Activated naive CD4-positive, alpha-beta T cell treated with anti-CD3 and anti-CD28 coated beads for 36 hours (primary cell): ENCODE measurements around the gene NXPH2. TPM values are rescaled to one million over a fixed set of nuclear protein-coding genes. Genes with fewer than 3 reads are reported as not detected.

Experiments
- CTCF ChIA-PET: fragments of 350-600 bp; sonication (Branson Sonifier 250); formaldehyde crosslinking; loops from one replicate; lab custom pipeline; 2021; ENCODE audit warnings: antibody characterized with exemption; lab: Charles Lee
- DNase-seq: peaks from one replicate; pipeline ENCODE4 v3.0.0-alpha.2; 2020
- H3K27ac Mint-ChIP-seq: one replicate; pipeline ENCODE4 v1.8.0; 2021; ENCODE audit warnings: mild to moderate bottlenecking, mixed read lengths
- H3K27me3 Mint-ChIP-seq: one replicate; pipeline ENCODE4 v1.8.0; 2021; ENCODE audit warnings: low read depth, mixed read lengths
- H3K36me3 Mint-ChIP-seq: one replicate; pipeline ENCODE4 v1.8.0; 2021; ENCODE audit warnings: low read depth, mixed read lengths
- H3K4me1 Mint-ChIP-seq: one replicate; pipeline ENCODE4 v1.8.0; 2021; ENCODE audit warnings: low read depth, mixed read lengths
- H3K4me3 Mint-ChIP-seq: one replicate; pipeline ENCODE4 v1.8.0; 2021; ENCODE audit warnings: mild to moderate bottlenecking, moderate library complexity, mixed read lengths
- H3K9me3 Mint-ChIP-seq: one replicate; pipeline ENCODE4 v1.8.0; 2021; ENCODE audit warnings: mixed read lengths
- intact Hi-C: fragments of 100-400 bp; cut with micrococcal nuclease; formaldehyde crosslinking; loops from one replicate; pipeline ENCODE4 v1.15.1; 2023
- total RNA-seq, 2 experiments: library from RNA; stranded (reverse); gene quantifications; one replicate each; pipeline ENCODE4 v1.2.3, GENCODE V29; 2021

Gene NXPH2
- total RNA-seq, 2 experiments from 2014 or later: not detected

DNA sequence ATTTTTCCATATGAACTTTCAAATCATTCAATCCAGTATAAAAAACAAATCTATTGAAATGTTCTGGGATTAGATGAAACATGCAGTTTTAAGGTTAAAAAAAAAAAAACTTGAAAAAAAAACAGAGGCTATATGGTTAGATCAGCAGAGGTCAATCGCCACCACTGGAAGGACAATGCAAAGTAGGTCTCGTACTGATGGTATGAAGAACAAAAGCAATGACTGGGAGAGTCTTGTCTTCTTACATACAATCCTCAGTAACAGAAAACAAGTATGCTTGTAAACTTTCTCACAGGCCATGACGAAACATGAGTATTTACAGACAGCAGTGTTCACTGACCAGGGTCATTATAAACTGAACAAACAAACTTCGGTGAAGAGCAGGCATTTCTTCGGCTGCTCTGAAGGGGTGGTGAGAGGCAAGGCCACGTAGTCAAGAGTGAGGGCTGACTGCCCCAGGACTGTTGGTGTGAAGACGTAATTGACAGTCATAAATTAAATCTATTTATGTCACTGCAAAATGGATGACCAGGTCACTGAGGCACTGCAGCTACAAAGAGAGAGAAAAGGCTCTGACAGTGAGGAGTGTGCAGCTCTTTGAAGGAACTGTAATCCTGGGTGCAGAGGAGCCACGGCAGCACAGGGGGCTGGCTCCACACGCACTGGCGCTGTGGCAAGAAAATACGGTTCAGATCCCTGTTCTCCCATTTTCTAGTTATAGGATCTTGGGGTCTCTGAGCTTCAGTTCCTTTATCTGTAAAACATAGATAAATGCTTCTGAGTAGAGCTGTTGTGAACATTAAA, 60.0 kb downstream of the NXPH2 start:
- no peak overlapping the region for H3K27ac Mint-ChIP-seq
- no peaks in the 10 kb centered on the region for H3K4me1 Mint-ChIP-seq
- no peaks in the 10 kb centered on the region for H3K9me3 Mint-ChIP-seq
- H3K36me3 Mint-ChIP-seq: no peaks in the 10 kb centered on the region
- DNase-seq: no peak
- H3K27me3 Mint-ChIP-seq: no peaks in the 10 kb centered on the region
- no peak overlapping the region for H3K4me3 Mint-ChIP-seq
- intact Hi-C loops: no loop called here
- CTCF ChIA-PET: no interaction called here

- CTCF ChIA-PET: no interaction called here
Measured at GRCh38 chr2:138718405-138718804, 61.8 kb downstream of the NXPH2 start.

DNA sequence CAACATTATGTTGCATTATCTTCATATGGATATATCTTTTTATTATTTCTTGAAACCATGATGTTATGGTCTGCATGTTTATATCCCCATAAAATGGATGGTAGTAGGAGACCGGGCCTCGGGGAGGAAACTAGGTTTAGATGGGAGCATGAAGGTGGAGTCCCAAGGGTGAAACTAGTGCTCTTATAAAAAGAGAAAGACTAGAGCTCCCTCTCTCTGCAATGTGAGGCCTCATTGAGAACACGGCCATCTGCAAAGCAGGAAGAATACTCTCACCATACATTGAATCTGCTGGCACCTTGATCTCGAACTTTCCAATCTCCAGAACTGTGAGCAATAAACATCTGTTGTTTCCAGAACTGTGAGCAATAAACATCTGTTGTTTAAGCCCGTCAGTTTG, 64.0 kb downstream of the NXPH2 start:
- CTCF ChIA-PET: no interaction called here
- no peak for DNase-seq
- Mint-ChIP-seq H3K4me1 (no peaks in the 10 kb centered on the region), H3K27me3 (peaks cover 7% of the 10 kb centered on the region), H3K9me3 (no peaks in the 10 kb centered on the region), H3K27ac (no peak overlapping the region), H3K4me3 (no peak overlapping the region), H3K36me3 (no peaks in the 10 kb centered on the region)
- intact Hi-C loops: loop anchor here (5.0 to 10.0 kb wide), 2 partner anchors 231 to 769 kb away; no protein-coding TSS in a partner anchor

More at GRCh38 chr2:138718405-138718804, 61.8 kb downstream of the NXPH2 start:
- Mint-ChIP-seq H3K4me3 (no peak overlapping the region), H3K9me3 (no peaks in the 10 kb centered on the region), H3K27me3 (no peaks in the 10 kb centered on the region), H3K36me3 (no peaks in the 10 kb centered on the region), H3K4me1 (no peaks in the 10 kb centered on the region), H3K27ac (no peak overlapping the region)
- no peak for DNase-seq
- intact Hi-C loops: loop anchor here (5.0 to 10.0 kb wide), 2 partner anchors 234 to 771 kb away; no protein-coding TSS in a partner anchor

DNA sequence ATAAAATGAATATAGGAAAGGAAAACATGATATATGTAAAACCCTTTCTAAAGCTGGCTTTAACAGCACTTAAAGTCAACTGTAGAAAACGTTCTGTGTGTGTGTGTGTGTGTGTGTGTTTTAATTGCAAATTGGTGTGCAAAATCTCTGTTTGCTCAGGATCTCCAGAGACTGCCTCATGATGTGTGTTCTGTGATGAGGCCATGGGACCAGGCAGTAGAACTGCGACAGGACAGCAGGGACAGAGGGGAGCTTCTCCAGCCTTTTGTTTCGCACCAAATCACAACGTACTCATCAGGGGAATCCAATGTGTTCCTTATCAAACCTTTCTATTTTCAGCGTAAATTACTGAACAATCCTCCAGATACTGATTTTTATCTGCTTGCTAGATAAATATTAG, 66.7 kb downstream of the NXPH2 start:
- H3K4me1 Mint-ChIP-seq: no peaks in the 10 kb centered on the region
- H3K27ac Mint-ChIP-seq: no peak overlapping the region
- H3K4me3 Mint-ChIP-seq: no peak overlapping the region
- no peaks in the 10 kb centered on the region for H3K9me3 Mint-ChIP-seq
- H3K36me3 Mint-ChIP-seq: no peaks in the 10 kb centered on the region
- H3K27me3 Mint-ChIP-seq: peaks cover 10% of the 10 kb centered on the region
- CTCF ChIA-PET: no interaction called here
- intact Hi-C loops: loop anchor here (10.0 kb wide), 1 partner anchor 229 kb away; no protein-coding TSS in a partner anchor
- no peak for DNase-seq

GRCh38 chr2:138713069-138713496, 67.1 kb downstream of the NXPH2 start:
- no peak overlapping the region for H3K4me3 Mint-ChIP-seq
- no peaks in the 10 kb centered on the region for H3K36me3 Mint-ChIP-seq
- H3K27me3 Mint-ChIP-seq: peaks cover 10% of the 10 kb centered on the region
- DNase-seq: no peak
- no peak overlapping the region for H3K27ac Mint-ChIP-seq
- intact Hi-C loops: loop anchor here (10.0 kb wide), 1 partner anchor 228 kb away; no protein-coding TSS in a partner anchor
- H3K4me1 Mint-ChIP-seq: no peaks in the 10 kb centered on the region
- CTCF ChIA-PET: interaction anchor here (0.7 kb wide), 1 partner anchor 585 kb away, joined by 3 read pairs; no protein-coding TSS in a partner anchor
- H3K9me3 Mint-ChIP-seq: no peaks in the 10 kb centered on the region

DNA sequence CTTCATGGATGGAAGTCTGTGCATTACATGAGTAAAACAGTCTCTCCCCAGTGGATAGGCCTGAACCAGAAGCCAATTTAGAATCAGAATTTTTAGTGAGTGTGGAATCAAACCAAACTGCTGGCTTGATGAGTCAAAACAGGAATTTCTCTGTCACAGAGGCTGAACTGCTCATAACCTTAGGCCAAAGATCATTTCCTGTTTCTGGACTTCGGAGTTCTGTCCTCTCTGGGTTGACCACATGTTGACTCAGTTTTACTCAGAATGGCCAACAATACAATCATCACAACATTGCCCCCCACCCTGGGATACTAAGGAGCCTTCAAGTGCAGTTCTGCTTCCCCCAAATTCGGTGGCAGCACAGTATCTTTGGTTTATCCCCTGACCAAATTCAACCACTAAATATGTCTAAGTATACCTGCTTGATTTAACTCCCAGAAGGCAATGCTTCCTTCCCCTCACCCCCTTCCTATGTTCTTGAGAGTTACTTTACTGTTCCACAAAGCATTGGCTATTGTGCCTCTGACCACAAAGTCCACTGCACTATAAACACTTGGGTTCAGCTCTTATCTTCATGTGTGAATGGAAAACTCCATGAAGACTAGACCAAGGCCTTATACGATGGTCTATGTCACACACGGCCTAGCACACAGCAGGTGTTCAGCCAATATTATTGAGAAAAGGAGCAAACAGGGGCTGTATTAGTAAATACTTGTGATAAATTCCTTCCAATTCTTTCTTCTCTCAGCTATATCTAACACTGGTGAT, 67.8 kb downstream of the NXPH2 start:
- H3K9me3 Mint-ChIP-seq: no peaks in the 10 kb centered on the region
- CTCF ChIA-PET: interaction anchor here (0.7 kb wide), 1 partner anchor 584 kb away, joined by 3 read pairs; no protein-coding TSS in a partner anchor
- no peak overlapping the region for H3K27ac Mint-ChIP-seq
- intact Hi-C loops: loop anchor here (10.0 kb wide), 1 partner anchor 228 kb away; no protein-coding TSS in a partner anchor
- no peak overlapping the region for H3K4me3 Mint-ChIP-seq
- peaks cover 10% of the 10 kb centered on the region for H3K27me3 Mint-ChIP-seq
- no peaks in the 10 kb centered on the region for H3K4me1 Mint-ChIP-seq
- no peak for DNase-seq
- no peaks in the 10 kb centered on the region for H3K36me3 Mint-ChIP-seq

DNA sequence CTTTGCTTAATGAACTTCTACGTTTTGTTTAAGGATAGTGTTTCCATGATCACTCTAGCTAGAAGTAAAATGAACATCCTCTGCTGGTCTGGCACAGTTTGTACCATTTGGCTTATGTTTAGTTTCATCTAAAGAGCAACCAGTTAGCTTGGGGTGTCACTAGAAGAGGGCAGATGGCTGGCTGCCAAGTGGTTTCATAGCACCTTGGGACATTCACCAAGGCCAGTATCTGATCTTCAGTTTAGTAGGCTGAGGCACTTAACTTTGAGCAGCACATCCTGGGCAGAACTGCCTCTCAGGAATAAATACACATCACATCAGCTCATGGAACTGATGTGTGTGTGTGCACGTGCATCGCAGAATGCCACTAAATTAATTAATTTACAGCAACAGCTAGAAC, 68.4 kb downstream of the NXPH2 start:
- no peak overlapping the region for H3K27ac Mint-ChIP-seq
- intact Hi-C loops: loop anchor here (10.0 kb wide), 1 partner anchor 227 kb away; no protein-coding TSS in a partner anchor
- H3K36me3 Mint-ChIP-seq: no peaks in the 10 kb centered on the region
- H3K27me3 Mint-ChIP-seq: peaks cover 10% of the 10 kb centered on the region
- no peak overlapping the region for H3K4me3 Mint-ChIP-seq
- no peaks in the 10 kb centered on the region for H3K4me1 Mint-ChIP-seq
- CTCF ChIA-PET: no interaction called here
- no peaks in the 10 kb centered on the region for H3K9me3 Mint-ChIP-seq
- DNase-seq: no peak

GRCh38 chr2:138708682-138709241, 71.4 kb downstream of the NXPH2 start:
- Mint-ChIP-seq H3K27ac (no peak overlapping the region), H3K36me3 (no peaks in the 10 kb centered on the region), H3K4me1 (no peaks in the 10 kb centered on the region), H3K27me3 (peaks cover 10% of the 10 kb centered on the region), H3K9me3 (no peaks in the 10 kb centered on the region), H3K4me3 (no peak overlapping the region)
- CTCF ChIA-PET: interaction anchor here (0.5 kb wide), 1 partner anchor 73 kb away, joined by 3 read pairs; no protein-coding TSS in a partner anchor
- no peak for DNase-seq
- intact Hi-C loops: no loop called here

- Mint-ChIP-seq H3K4me3 (no peak overlapping the region), H3K4me1 (no peaks in the 10 kb centered on the region), H3K27me3 (peaks cover 9% of the 10 kb centered on the region), H3K36me3 (no peaks in the 10 kb centered on the region), H3K9me3 (no peaks in the 10 kb centered on the region), H3K27ac (no peak overlapping the region)
- intact Hi-C loops: no loop called here
- no peak for DNase-seq
- CTCF ChIA-PET: interaction anchor here (0.6 kb wide), 1 partner anchor 56 kb away, joined by 4 read pairs; no protein-coding TSS in a partner anchor
Measured at GRCh38 chr2:138707392-138708074, 72.7 kb downstream of the NXPH2 start.

- Mint-ChIP-seq H3K27ac (no peak overlapping the region), H3K27me3 (no peaks in the 10 kb centered on the region), H3K4me3 (no peak overlapping the region), H3K4me1 (no peaks in the 10 kb centered on the region), H3K9me3 (no peaks in the 10 kb centered on the region), H3K36me3 (no peaks in the 10 kb centered on the region)
- CTCF ChIA-PET: no interaction called here
- no peak for DNase-seq
- intact Hi-C loops: no loop called here
Measured at GRCh38 chr2:138703242-138703641, 76.9 kb downstream of the NXPH2 start.

- Mint-ChIP-seq H3K4me3 (no peak overlapping the region), H3K27ac (no peak overlapping the region), H3K4me1 (no peaks in the 10 kb centered on the region), H3K36me3 (no peaks in the 10 kb centered on the region), H3K27me3 (no peaks in the 10 kb centered on the region), H3K9me3 (no peaks in the 10 kb centered on the region)
- DNase-seq: no peak
- intact Hi-C loops: no loop called here
- CTCF ChIA-PET: no interaction called here
Measured at GRCh38 chr2:138700716-138701115, 79.5 kb downstream of the NXPH2 start.
